ENCODE measurements around the gene TP53I11. TPM values are rescaled to one million over a fixed set of nuclear protein-coding genes. Genes with fewer than 3 reads are reported as not detected.

The TP53I11 gene
- total and polyA plus RNA-seq, 9 of the 15 experiments (the other 6 are each of a cell fraction or from before 2014, with no cell fraction given), result 0.14 to 2.5 (median 1.2) TPM; not detected in 2

- TF ChIP-seq, protein P1, sequence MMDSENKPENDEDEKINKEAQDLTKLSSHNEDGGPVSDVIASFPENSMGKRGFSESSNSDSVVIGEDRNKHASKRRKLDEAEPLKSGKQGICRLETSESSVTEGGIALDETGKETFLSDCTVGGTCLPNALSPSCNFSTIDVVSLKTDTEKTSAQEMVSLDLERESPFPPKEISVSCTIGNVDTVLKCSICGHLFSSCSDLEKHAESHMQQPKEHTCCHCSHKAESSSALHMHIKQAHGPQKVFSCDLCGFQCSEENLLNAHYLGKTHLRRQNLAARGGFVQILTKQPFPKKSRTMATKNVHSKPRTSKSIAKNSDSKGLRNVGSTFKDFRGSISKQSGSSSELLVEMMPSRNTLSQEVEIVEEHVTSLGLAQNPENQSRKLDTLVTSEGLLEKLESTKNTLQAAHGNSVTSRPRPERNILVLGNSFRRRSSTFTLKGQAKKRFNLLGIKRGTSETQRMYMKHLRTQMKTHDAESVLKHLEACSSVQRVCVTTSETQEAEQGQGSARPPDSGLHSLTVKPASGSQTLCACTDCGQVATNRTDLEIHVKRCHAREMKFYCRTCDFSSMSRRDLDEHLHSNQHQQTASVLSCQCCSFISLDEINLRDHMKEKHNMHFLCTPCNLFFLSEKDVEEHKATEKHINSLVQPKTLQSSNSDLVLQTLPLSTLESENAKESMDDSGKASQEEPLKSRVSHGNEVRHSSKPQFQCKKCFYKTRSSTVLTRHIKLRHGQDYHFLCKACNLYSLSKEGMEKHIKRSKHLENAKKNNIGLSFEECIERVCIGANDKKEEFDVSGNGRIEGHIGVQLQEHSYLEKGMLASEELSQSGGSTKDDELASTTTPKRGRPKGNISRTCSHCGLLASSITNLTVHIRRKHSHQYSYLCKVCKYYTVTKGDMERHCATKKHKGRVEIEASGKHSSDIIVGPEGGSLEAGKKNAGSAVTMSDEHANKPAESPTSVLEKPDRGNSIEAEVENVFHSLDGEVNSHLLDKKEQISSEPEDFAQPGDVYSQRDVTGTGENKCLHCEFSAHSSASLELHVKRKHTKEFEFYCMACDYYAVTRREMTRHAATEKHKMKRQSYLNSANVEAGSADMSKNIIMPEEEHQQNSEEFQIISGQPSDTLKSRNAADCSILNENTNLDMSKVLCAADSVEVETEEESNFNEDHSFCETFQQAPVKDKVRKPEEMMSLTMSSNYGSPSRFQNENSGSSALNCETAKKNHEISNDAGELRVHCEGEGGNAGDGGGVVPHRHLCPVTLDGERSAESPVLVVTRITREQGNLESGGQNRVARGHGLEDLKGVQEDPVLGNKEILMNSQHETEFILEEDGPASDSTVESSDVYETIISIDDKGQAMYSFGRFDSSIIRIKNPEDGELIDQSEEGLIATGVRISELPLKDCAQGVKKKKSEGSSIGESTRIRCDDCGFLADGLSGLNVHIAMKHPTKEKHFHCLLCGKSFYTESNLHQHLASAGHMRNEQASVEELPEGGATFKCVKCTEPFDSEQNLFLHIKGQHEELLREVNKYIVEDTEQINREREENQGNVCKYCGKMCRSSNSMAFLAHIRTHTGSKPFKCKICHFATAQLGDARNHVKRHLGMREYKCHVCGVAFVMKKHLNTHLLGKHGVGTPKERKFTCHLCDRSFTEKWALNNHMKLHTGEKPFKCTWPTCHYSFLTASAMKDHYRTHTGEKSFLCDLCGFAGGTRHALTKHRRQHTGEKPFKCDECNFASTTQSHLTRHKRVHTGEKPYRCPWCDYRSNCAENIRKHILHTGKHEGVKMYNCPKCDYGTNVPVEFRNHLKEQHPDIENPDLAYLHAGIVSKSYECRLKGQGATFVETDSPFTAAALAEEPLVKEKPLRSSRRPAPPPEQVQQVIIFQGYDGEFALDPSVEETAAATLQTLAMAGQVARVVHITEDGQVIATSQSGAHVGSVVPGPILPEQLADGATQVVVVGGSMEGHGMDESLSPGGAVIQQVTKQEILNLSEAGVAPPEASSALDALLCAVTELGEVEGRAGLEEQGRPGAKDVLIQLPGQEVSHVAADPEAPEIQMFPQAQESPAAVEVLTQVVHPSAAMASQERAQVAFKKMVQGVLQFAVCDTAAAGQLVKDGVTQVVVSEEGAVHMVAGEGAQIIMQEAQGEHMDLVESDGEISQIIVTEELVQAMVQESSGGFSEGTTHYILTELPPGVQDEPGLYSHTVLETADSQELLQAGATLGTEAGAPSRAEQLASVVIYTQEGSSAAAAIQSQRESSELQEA (IDR thresholded peaks at IDR 0.05; ENCODE audit: low read depth), result no peak
- TF ChIP-seq ETV6 (IDR thresholded peaks at IDR 0.05; ENCODE audit: borderline replicate concordance in 1 of 2, low read depth in 2 of 2, low read length in 1 of 2) (no peak), ETV6 (CRISPR knock-in tag; IDR thresholded peaks at IDR 0.05; ENCODE audit: borderline replicate concordance) (no peak), CHD7 (IDR thresholded peaks at IDR 0.05; ENCODE audit: low read depth, low read length) (no peak), HMGXB4 (CRISPR knock-in tag; IDR thresholded peaks at IDR 0.05) (no peak), SRSF7 (optimal IDR thresholded peaks at IDR 0.05; ENCODE audit: low read depth, low read length) (no peak)
Measured at GRCh38 chr11:44884056-44884455, 66.6 kb downstream of the TP53I11 start (continued).

All from K562 (cell line).